ENCODE data around the gene TPGS2. TPM values are rescaled to one million over a fixed set of nuclear protein-coding genes. Genes with fewer than 3 reads are reported as not detected.

TPGS2 gene
- total and polyA plus RNA-seq, 2 of the 8 experiments (the other 6 are each of a cell fraction or from before 2014, with no cell fraction given) = 151 to 273 TPM

- DNase-seq (ENCODE audit: low read depth in 1 of 2, low spot score in 2 of 2) (no peak), FAIRE-seq (no peak)
- WGBS, 2 experiments (ENCODE audit: extremely low coverage in 1 of 2, insufficient coverage in 1 of 2, insufficient read length in 1 of 2, insufficient replicate concordance in 2 of 2, low coverage in 1 of 2, low lambda C conversion rate in 2 of 2, missing lambda C conversion rate in 1 of 2) = 88% methylated on average over 10 of the region's 10 CpGs; no CpG with 5 or more reads in 1 of the 2 experiments
- Histone ChIP-seq H3K27ac (ENCODE audit: low read depth, low read length) (no peak overlapping the region), H3K79me1 (ENCODE audit: low read depth, low read length) (no peaks in the 10 kb centered on the region), H3K9ac (replicated peaks in 1 of 4; ENCODE audit: extremely low read depth in 1 of 4, low read depth in 3 of 4, low read length in 3 of 4) (no peak overlapping the region), H4K5ac (ENCODE audit: insufficient read length, low read depth, low read length) (no peak overlapping the region), H3K56ac (replicated peaks; ENCODE audit: insufficient read length, low read depth, low read length) (no peak overlapping the region), H3K4me3 (ENCODE audit: extremely low read depth in 1 of 4, insufficient read depth in 2 of 4, low read depth in 3 of 4, low read length in 4 of 4) (no peak overlapping the region), H3K14ac (ENCODE audit: insufficient read length) (no peak overlapping the region), H2BK20ac (ENCODE audit: low read length) (no peak overlapping the region), H3K79me2 (ENCODE audit: control insufficient read depth in 1 of 2, insufficient read depth in 2 of 2, low read length in 2 of 2) (no peaks in the 10 kb centered on the region), H4K20me1 (replicated peaks in 1 of 2; ENCODE audit: control insufficient read depth in 1 of 2, insufficient read depth in 2 of 2, low read length in 2 of 2) (no peaks in the 10 kb centered on the region), H2BK12ac (ENCODE audit: low read depth, low read length) (no peak overlapping the region), H2BK15ac (ENCODE audit: low read length) (no peak overlapping the region), H2BK120ac (replicated peaks; ENCODE audit: low read depth, low read length) (no peak overlapping the region), H3K4ac (replicated peaks; ENCODE audit: insufficient read length, low read depth, low read length) (no peak overlapping the region), H3K9me3 (ENCODE audit: insufficient read depth in 2 of 2, low read depth in 1 of 2, low read length in 1 of 2) (no peaks in the 10 kb centered on the region; a peak in 1 of 4 replicates), H3K23me2 (ENCODE audit: low read depth, low read length) (no peaks in the 10 kb centered on the region), H2AFZ (ENCODE audit: low read length) (no peak overlapping the region), H4K8ac (ENCODE audit: extremely low read depth, insufficient read depth, low read length) (no peak overlapping the region; the same call in 1 of the 2 replicates), H3K4me1 (replicated peaks in 1 of 4; ENCODE audit: control insufficient read depth in 3 of 4, insufficient read depth in 4 of 4, low read length in 3 of 4) (peaks cover 0 to 3% (median under 1%) of the 10 kb centered on the region in 4 experiments; a peak in 1 of 7 replicates), H3K4me2 (ENCODE audit: insufficient read depth in 1 of 2, low read depth in 2 of 2, low read length in 2 of 2) (no peak overlapping the region), H2BK5ac (ENCODE audit: low read depth, low read length) (no peak overlapping the region), H3K23ac (ENCODE audit: insufficient read length) (no peak overlapping the region), H2AK5ac (ENCODE audit: low read depth, low read length) (no peak overlapping the region; the same call in 1 of the 2 replicates), H3K27me3 (replicated peaks in 1 of 4; ENCODE audit: control insufficient read depth in 3 of 4, extremely low read depth in 1 of 4, insufficient read depth in 3 of 4, low read length in 3 of 4) (no peaks in the 10 kb centered on the region), H3K36me3 (ENCODE audit: control insufficient read depth in 2 of 4, insufficient read depth in 4 of 4, low read length in 3 of 4) (no peaks in the 10 kb centered on the region), H3K18ac (ENCODE audit: extremely low read depth, low read length) (no peak overlapping the region), H4K91ac (replicated peaks; ENCODE audit: insufficient read length, low read length) (no peak overlapping the region)
- ChIA-PET CTCF (ENCODE audit: partially characterized antibody) (interaction anchor here (0.5 to 3.5 kb wide), 5 partner anchors 11 to 170 kb away, joined by 3 to 39 read pairs (median 4); no protein-coding TSS in a partner anchor), POLR2A (ENCODE audit: partially characterized antibody) (no interaction called here)
- TF ChIP-seq JUND (IDR thresholded peaks at IDR 0.05; ENCODE audit: low read length) = no peak
- no peak for TF ChIP-seq BCL11A (IDR thresholded peaks at IDR 0.05; ENCODE audit: low read depth in 2 of 2, low read length in 2 of 2)
- TF ChIP-seq KDM4A (IDR thresholded peaks at IDR 0.05; ENCODE audit: low read depth, low read length, severe bottlenecking) = no peak
- no peak for TF ChIP-seq EZH2 (IDR thresholded peaks at IDR 0.05; ENCODE audit: low read depth, low read length, severe bottlenecking)
- TF ChIP-seq TCF12 (IDR thresholded peaks at IDR 0.05; ENCODE audit: low read depth, low read length) = no peak
- no peak for TF ChIP-seq POU5F1 (IDR thresholded peaks at IDR 0.05; ENCODE audit: low read depth, low read length)
- no peak for TF ChIP-seq ATF3 (IDR thresholded peaks at IDR 0.05; ENCODE audit: insufficient read depth, low read depth, low read length)
- no peak for TF ChIP-seq CHD2 (IDR thresholded peaks at IDR 0.05; ENCODE audit: low read length)
- no peak for TF ChIP-seq SIRT6 (IDR thresholded peaks at IDR 0.05; ENCODE audit: low read length)
- no peak for TF ChIP-seq RBBP5 (IDR thresholded peaks at IDR 0.05; ENCODE audit: borderline replicate concordance, low read depth, low read length)
- TF ChIP-seq SRF (IDR thresholded peaks at IDR 0.05; ENCODE audit: low read depth, low read length) = no peak
- no peak for TF ChIP-seq TBP (IDR thresholded peaks at IDR 0.05; ENCODE audit: low read depth, low read length)
- no peak for TF ChIP-seq HDAC2 (IDR thresholded peaks at IDR 0.05; ENCODE audit: borderline replicate concordance in 1 of 2, low read depth in 2 of 2, low read length in 2 of 2)
- no peak for TF ChIP-seq JUN (IDR thresholded peaks at IDR 0.05; ENCODE audit: low read depth, low read length)
These were observed 70.2 kb downstream of the TPGS2 start for GRCh38 chr18:36758623-36759022.

Measured in H1 (cell line).